Tibial nerve (tissue), 4 donors: ENCODE measurements around the gene LYZ.

Source experiments
- CTCF ChIP-seq, 5 experiments: fragments of 200-600 bp in 3 of 5; fragments of 450-650 bp in 2 of 5; sonication (generic) in 3 of 5; IDR thresholded peaks; one replicate each; pipeline ENCODE4 v1.5.1; 2016 to 2019; ENCODE audit warnings: antibody characterized with exemption in 5 of 5, mild to moderate bottlenecking in 3 of 5, moderate library complexity in 2 of 5
- EP300 ChIP-seq, 2 donors: sonication (generic); formaldehyde crosslinking; IDR thresholded peaks; one replicate each; pipeline ENCODE4 v1.6.1; 2017; ENCODE audit warnings: antibody characterized with exemption in 2 of 2, mild to moderate bottlenecking in 1 of 2
- POLR2A ChIP-seq, 2 donors: fragments of 450-650 bp; IDR thresholded peaks; one replicate each; pipeline ENCODE4 v1.6.1; 2017; ENCODE audit warnings: antibody characterized with exemption in 2 of 2, mild to moderate bottlenecking in 2 of 2, moderate library complexity in 2 of 2

GRCh38 chr12:69329669-69330428, 18.3 kb upstream of the LYZ start:
- TF ChIP-seq CTCF (IDR thresholded peaks at IDR 0.05), result no peak
- no peak for TF ChIP-seq POLR2A (IDR thresholded peaks at IDR 0.05)
- TF ChIP-seq EP300 (IDR thresholded peaks at IDR 0.05), result no peak
